RWPE2 (cell line): ENCODE measurements around the gene CD82.

ENCODE experiments used
- ATAC-seq: fragments of 200-7000 bp; cut with Tn5 transposase; 3 replicates; pipeline ENCODE4 v1.9.1; 2021; ENCODE audit warnings: low read depth
- DNase-seq: peaks from one replicate; pipeline ENCODE4 v3.0.0-alpha.2; 2020; ENCODE audit warnings: low spot score
- H3K27ac ChIP-seq: fragments of 450-650 bp; 2 replicates; pipeline ENCODE4 v1.5.1; 2017; ENCODE audit warnings: mild to moderate bottlenecking; ENCODE audit not compliant: poor library complexity, severe bottlenecking
- H3K27me3 ChIP-seq: fragments of 250-450 bp; sonication (Bioruptor Pico); 2 replicates; pipeline ENCODE4 v1.5.1; 2021; ENCODE audit warnings: mild to moderate bottlenecking, moderate library complexity; ENCODE audit not compliant: insufficient read depth, poor library complexity, severe bottlenecking
- H3K36me3 ChIP-seq: fragments of 250-450 bp; sonication (Bioruptor Pico); 2 replicates; pipeline ENCODE4 v1.5.1; 2020; ENCODE audit warnings: low read depth, mild to moderate bottlenecking, moderate library complexity
- H3K4me1 ChIP-seq: fragments of 250-450 bp; sonication (Bioruptor Pico); 2 replicates; pipeline ENCODE4 v1.5.1; 2021; ENCODE audit warnings: mild to moderate bottlenecking, moderate library complexity; ENCODE audit not compliant: insufficient read depth, poor library complexity, severe bottlenecking
- H3K4me3 ChIP-seq: fragments of 250-450 bp; sonication (Bioruptor Pico); 2 replicates; pipeline ENCODE4 v1.5.1; 2021; ENCODE audit warnings: mild to moderate bottlenecking, moderate library complexity; ENCODE audit not compliant: severe bottlenecking
- H3K9me3 ChIP-seq: fragments of 250-450 bp; sonication (Bioruptor Pico); 2 replicates; pipeline ENCODE4 v1.5.1; 2021; ENCODE audit warnings: mild to moderate bottlenecking, moderate library complexity; ENCODE audit not compliant: severe bottlenecking
- TF ChIP-seq, protein P1 (sequence below): fragments of 450-650 bp; IDR thresholded peaks from one replicate; pipeline ENCODE4 v1.5.1; 2017; ENCODE audit warnings: mild to moderate bottlenecking, moderate library complexity; ENCODE audit not compliant: poor library complexity, severe bottlenecking

The CD82 gene

DNA sequence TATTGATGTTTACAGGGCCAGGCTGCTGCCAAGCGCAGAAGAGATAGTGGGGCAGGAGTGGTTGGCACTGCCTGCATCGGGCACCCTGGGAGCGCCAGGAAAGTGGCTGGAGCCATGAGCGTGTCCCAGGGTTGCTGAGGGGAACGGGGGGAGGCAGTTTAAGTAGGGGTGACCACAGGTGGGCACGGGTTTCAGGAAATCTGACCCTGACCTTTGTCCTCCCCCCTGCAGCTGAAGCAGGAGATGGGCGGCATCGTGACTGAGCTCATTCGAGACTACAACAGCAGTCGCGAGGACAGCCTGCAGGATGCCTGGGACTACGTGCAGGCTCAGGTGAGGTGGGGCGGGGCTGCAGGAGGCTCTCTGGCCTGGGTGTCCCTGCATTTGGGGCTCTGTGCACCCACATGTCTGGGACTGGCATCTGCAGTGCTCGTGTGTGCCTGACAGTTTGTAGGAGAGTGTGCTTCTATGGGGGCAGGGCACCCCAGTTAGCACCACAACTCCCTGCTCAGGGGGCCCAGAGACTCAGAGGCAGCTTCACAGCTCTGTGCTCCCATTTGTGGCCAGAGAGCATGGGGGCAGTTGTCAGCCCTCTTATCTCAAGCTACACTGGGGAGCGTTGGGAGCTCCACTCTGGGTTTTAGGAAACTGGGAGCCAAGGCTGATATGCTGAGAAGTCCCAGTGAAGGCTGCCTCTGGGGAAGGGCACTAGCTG, 49.7 kb downstream of the CD82 start:
- Histone ChIP-seq H3K36me3 (peaks cover 7% of the 10 kb centered on the region; the same call in 1 of the 2 replicates), H3K4me1 (no peaks in the 10 kb centered on the region), H3K27me3 (no peaks in the 10 kb centered on the region), H3K9me3 (no peaks in the 10 kb centered on the region), H3K27ac (no peak overlapping the region), H3K4me3 (no peak overlapping the region)
- no peak for ATAC-seq
- TF ChIP-seq, protein P1, sequence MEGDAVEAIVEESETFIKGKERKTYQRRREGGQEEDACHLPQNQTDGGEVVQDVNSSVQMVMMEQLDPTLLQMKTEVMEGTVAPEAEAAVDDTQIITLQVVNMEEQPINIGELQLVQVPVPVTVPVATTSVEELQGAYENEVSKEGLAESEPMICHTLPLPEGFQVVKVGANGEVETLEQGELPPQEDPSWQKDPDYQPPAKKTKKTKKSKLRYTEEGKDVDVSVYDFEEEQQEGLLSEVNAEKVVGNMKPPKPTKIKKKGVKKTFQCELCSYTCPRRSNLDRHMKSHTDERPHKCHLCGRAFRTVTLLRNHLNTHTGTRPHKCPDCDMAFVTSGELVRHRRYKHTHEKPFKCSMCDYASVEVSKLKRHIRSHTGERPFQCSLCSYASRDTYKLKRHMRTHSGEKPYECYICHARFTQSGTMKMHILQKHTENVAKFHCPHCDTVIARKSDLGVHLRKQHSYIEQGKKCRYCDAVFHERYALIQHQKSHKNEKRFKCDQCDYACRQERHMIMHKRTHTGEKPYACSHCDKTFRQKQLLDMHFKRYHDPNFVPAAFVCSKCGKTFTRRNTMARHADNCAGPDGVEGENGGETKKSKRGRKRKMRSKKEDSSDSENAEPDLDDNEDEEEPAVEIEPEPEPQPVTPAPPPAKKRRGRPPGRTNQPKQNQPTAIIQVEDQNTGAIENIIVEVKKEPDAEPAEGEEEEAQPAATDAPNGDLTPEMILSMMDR, result no peak
- DNase-seq, result peak; percentile 35

DNA sequence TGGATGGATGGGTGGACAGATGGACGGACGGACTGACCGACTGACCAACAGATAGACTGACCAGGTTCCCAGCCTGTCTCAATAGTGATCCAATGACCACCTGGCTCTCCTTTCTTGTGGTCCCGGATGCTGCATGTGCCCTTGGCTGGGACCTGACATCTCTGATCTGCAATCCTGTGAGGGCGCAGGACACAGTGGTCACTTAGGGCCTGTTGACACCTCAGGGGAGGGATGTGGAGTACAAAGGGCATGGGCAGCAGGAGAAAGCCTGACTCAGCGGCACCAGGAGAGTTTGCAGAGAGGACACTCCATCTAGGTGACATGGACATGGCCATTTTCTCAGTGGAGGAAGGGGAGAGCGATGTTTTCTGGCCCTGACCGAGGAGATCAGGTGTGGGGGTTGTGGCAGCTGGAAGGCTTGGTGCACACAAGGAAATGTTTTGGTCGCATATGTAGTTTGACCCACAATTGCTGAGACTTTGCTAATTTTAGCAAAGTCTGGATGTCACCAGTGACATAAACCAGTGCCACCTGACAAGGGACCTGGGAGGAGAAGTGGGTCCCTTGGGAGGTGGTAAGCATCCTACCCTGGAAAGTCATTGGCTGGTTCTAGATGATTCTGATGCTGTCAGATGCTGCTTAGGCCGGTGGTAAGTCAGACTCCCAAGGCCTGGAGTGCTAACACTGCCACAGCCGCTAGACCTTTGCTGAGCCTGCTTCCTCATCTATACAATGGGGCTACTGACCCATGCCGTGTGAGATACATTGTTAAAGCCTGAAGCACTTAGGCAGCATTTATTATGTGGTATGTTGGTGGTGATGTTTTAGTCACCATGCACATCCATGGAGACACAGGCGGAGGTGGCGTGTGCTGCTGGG, 50.7 kb downstream of the CD82 start:
- ATAC-seq (no peak), DNase-seq (peak; percentile 31)
- Histone ChIP-seq H3K27ac (no peak overlapping the region), H3K9me3 (no peaks in the 10 kb centered on the region), H3K4me1 (no peaks in the 10 kb centered on the region), H3K36me3 (peaks cover 11% of the 10 kb centered on the region; the same call in 1 of the 2 replicates), H3K4me3 (no peak overlapping the region), H3K27me3 (no peaks in the 10 kb centered on the region)
- TF ChIP-seq, protein P1, result no peak

DNA sequence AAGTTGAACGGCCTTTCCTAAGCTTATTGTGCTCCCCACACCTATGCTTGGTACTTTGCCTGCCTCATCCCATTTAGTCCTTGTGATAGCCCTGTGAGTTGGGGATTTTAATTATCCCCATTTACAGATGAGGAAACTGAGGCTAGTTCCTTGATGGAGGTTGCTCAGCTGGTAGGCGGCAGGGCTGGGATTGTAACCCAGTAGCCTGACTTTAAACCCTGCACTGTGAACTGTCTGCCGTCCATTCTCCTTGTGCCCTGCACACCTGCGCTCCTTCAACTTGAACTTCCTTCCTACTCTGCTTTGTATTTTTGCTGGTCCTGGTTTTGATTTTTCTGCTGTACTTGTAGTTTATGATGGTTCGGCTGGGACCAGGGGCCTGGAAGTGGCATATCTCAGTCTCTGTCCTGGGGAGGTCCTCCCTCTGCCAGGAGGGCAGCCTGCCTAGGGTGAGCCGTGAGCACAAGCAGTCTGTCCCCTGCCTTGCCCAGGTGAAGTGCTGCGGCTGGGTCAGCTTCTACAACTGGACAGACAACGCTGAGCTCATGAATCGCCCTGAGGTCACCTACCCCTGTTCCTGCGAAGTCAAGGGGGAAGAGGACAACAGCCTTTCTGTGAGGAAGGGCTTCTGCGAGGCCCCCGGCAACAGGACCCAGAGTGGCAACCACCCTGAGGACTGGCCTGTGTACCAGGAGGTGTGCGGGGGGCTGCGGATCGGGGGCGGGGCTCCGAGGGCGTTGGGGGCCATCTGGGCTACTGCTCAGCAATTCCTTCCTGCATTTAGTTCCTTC, 52.4 kb downstream of the CD82 start:
- Histone ChIP-seq H3K9me3 (no peaks in the 10 kb centered on the region), H3K4me3 (no peak overlapping the region), H3K27me3 (no peaks in the 10 kb centered on the region), H3K27ac (no peak overlapping the region), H3K36me3 (peaks cover 11% of the 10 kb centered on the region; the same call in 1 of the 2 replicates), H3K4me1 (no peaks in the 10 kb centered on the region)
- DNase-seq, result peak; percentile 48
- no peak for ATAC-seq
- TF ChIP-seq, protein P1, result no peak

DNA sequence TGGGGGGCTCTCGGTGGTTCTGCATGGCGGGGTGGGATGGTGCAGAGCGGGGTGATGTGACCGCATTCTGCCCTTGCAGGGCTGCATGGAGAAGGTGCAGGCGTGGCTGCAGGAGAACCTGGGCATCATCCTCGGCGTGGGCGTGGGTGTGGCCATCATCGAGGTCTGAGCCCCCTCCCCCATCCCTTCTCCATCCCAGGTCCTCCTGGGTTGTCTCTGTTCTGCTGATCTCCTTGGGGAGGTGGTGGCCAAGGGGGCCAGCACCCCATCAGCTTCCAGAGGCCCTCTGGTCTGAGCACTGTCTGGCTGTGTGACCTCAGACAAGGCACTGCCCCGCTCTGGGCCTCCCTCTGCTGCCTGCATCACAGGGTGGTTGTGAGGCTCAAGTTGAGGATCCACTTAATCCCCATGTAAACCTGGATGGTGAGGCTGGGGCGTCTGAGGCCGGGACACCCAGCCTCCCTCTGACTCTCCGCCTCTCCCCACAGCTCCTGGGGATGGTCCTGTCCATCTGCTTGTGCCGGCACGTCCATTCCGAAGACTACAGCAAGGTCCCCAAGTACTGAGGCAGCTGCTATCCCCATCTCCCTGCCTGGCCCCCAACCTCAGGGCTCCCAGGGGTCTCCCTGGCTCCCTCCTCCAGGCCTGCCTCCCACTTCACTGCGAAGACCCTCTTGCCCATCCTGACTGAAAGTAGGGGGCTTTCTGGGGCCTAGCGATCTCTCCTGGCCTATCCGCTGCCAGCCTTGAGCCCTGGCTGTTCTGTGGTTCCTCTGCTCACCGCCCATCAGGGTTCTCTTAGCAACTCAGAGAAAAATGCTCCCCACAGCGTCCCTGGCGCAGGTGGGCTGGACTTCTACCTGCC, 53.3 kb downstream of the CD82 start:
- TF ChIP-seq, protein P1, result no peak
- peak; percentile 40 for DNase-seq

More for the DNA sequence above, 53.3 kb downstream of the CD82 start:
- ATAC-seq, result no peak
- H3K27ac ChIP-seq, result no peak overlapping the region
- no peak overlapping the region for H3K4me3 ChIP-seq
- H3K27me3 ChIP-seq, result no peaks in the 10 kb centered on the region
- H3K36me3 ChIP-seq, result peaks cover 11% of the 10 kb centered on the region; the same call in 1 of the 2 replicates
- no peaks in the 10 kb centered on the region for H3K9me3 ChIP-seq
- H3K4me1 ChIP-seq, result no peaks in the 10 kb centered on the region
